Measurements from ENCODE around the gene FER. TPM values are rescaled to one million over a fixed set of nuclear protein-coding genes. Genes with fewer than 3 reads are reported as not detected.

The FER gene
- total and polyA plus RNA-seq, 2 of the 8 experiments (the other 6 are each of a cell fraction or from before 2014, with no cell fraction given) = 1.3 to 15.8 TPM

GRCh38 chr5:109163336-109163735 is 415.6 kb downstream of the FER start (continued):
- TF ChIP-seq POLR2A (IDR thresholded peaks at IDR 0.05; ENCODE audit: control extremely low read depth in 1 of 2, low read depth in 2 of 2, low read length in 2 of 2) = no peak
- TF ChIP-seq SIX5 (IDR thresholded peaks at IDR 0.05; ENCODE audit: low read depth, low read length) = no peak
- no peak for TF ChIP-seq ATF3 (IDR thresholded peaks at IDR 0.05; ENCODE audit: insufficient read depth, low read depth, low read length)
- TF ChIP-seq SP1 (IDR thresholded peaks at IDR 0.05; ENCODE audit: low read depth, low read length) = no peak
- TF ChIP-seq SAP30 (IDR thresholded peaks at IDR 0.05; ENCODE audit: insufficient read depth, insufficient replicate concordance, low read length) = no peak
- no peak for TF ChIP-seq BRCA1 (IDR thresholded peaks at IDR 0.05; ENCODE audit: low read depth, low read length)
- no peak for TF ChIP-seq MAFK (IDR thresholded peaks at IDR 0.05; ENCODE audit: low read depth, low read length)
